HG03469 (cell line): ENCODE data around the gene SFPQ.

Experiments used
- ATAC-seq: cut with Tn5 transposase; IDR thresholded peaks from one replicate; pipeline ENCODE4 v1.9.1; 2021; ENCODE audit warnings: mild to moderate bottlenecking, moderate library complexity, moderate number of reproducible peaks; ENCODE audit not compliant: unreplicated experiment

SFPQ gene

GRCh38 chr1:35188578-35189392 lies 4.2 kb downstream of the SFPQ start:
- no peak for ATAC-seq

GRCh38 chr1:35187816-35188342 lies 5.1 kb downstream of the SFPQ start:
- no peak for ATAC-seq

- ATAC-seq, result no peak
Observed at GRCh38 chr1:35186239-35186638, 6.7 kb downstream of the SFPQ start.

GRCh38 chr1:35185200-35185599 lies 7.7 kb downstream of the SFPQ start:
- ATAC-seq, result no peak

- ATAC-seq, result no peak
Observed at GRCh38 chr1:35184495-35185199, 8.3 kb downstream of the SFPQ start.

- ATAC-seq, result no peak
Observed at GRCh38 chr1:35181790-35182455, 11.0 kb downstream of the SFPQ start.

- ATAC-seq, result no peak
Observed at GRCh38 chr1:35180776-35181374, 12.1 kb downstream of the SFPQ start.

GRCh38 chr1:35179908-35180307 lies 13.0 kb downstream of the SFPQ start:
- no peak for ATAC-seq

GRCh38 chr1:35178874-35179380 lies 14.0 kb downstream of the SFPQ start:
- ATAC-seq, result no peak

GRCh38 chr1:35178295-35178695 lies 14.7 kb downstream of the SFPQ start:
- ATAC-seq, result no peak

- no peak for ATAC-seq
Observed at GRCh38 chr1:35177237-35177786, 15.6 kb downstream of the SFPQ start.

GRCh38 chr1:35175602-35176001 lies 17.3 kb downstream of the SFPQ start:
- ATAC-seq, result no peak

- no peak for ATAC-seq
Observed at GRCh38 chr1:35175098-35175576, 17.8 kb downstream of the SFPQ start.

GRCh38 chr1:35173909-35174540 lies 18.9 kb downstream of the SFPQ start:
- ATAC-seq, result no peak

- ATAC-seq, result no peak
Observed at GRCh38 chr1:35173491-35173890, 19.5 kb downstream of the SFPQ start.

- no peak for ATAC-seq
Observed at GRCh38 chr1:35172022-35172421, 20.9 kb downstream of the SFPQ start.

GRCh38 chr1:35171579-35171978 lies 21.4 kb downstream of the SFPQ start:
- ATAC-seq, result no peak

GRCh38 chr1:35164893-35165292 lies 28.1 kb downstream of the SFPQ start:
- ATAC-seq, result no peak

GRCh38 chr1:35151220-35151619 lies 41.7 kb downstream of the SFPQ start:
- no peak for ATAC-seq
